Measurements from ENCODE around the gene ANAPC1. TPM values are rescaled to one million over a fixed set of nuclear protein-coding genes. Genes with fewer than 3 reads are reported as not detected.
A peak's percentile ranks its signal among the peaks of the same experiment; 100 is the strongest.
"Not testable (repeated sequence)": the region's sequence is repeated elsewhere in the genome, so short reads cannot be mapped to it uniquely, and the experiment has no call there.

The ANAPC1 gene
- total RNA-seq, 1 donor from 2014 or later: 120 TPM

- intact Hi-C loops (cut with micrococcal nuclease); H3K36me3 Mint-ChIP-seq (ENCODE audit: low read depth); H3K27me3 Mint-ChIP-seq (ENCODE audit: insufficient read depth); H3K4me1 Mint-ChIP-seq (ENCODE audit: low read depth); DNase-seq (ENCODE audit: low spot score); H3K9me3 Mint-ChIP-seq; H3K27ac Mint-ChIP-seq; H3K4me3 Mint-ChIP-seq: not testable (repeated sequence)
Observed at GRCh38 chr2:111768266-111769190, 115.5 kb downstream of the ANAPC1 start.

GRCh38 chr2:111767087-111767486 is 116.9 kb downstream of the ANAPC1 start:
- not testable (repeated sequence) for H3K9me3 Mint-ChIP-seq

GRCh38 chr2:111766295-111766694 is 117.7 kb downstream of the ANAPC1 start:
- H3K9me3 Mint-ChIP-seq; H3K4me1 Mint-ChIP-seq (ENCODE audit: low read depth); intact Hi-C loops (cut with micrococcal nuclease); H3K27me3 Mint-ChIP-seq (ENCODE audit: insufficient read depth); DNase-seq (ENCODE audit: low spot score); H3K27ac Mint-ChIP-seq; H3K4me3 Mint-ChIP-seq: not testable (repeated sequence)
- peaks cover 12% of the 10 kb centered on the region for H3K36me3 Mint-ChIP-seq (ENCODE audit: low read depth)

More at GRCh38 chr2:111767087-111767486, 116.9 kb downstream of the ANAPC1 start:
- intact Hi-C loops (cut with micrococcal nuclease); H3K4me1 Mint-ChIP-seq (ENCODE audit: low read depth); DNase-seq (ENCODE audit: low spot score); H3K4me3 Mint-ChIP-seq; H3K36me3 Mint-ChIP-seq (ENCODE audit: low read depth); H3K27me3 Mint-ChIP-seq (ENCODE audit: insufficient read depth); H3K27ac Mint-ChIP-seq: not testable (repeated sequence)

GRCh38 chr2:111764151-111764550 is 119.8 kb downstream of the ANAPC1 start:
- H3K27ac Mint-ChIP-seq; H3K4me1 Mint-ChIP-seq (ENCODE audit: low read depth); H3K36me3 Mint-ChIP-seq (ENCODE audit: low read depth); DNase-seq (ENCODE audit: low spot score); H3K4me3 Mint-ChIP-seq; intact Hi-C loops (cut with micrococcal nuclease); H3K9me3 Mint-ChIP-seq; H3K27me3 Mint-ChIP-seq (ENCODE audit: insufficient read depth): not testable (repeated sequence)

GRCh38 chr2:111760697-111761284 is 123.2 kb downstream of the ANAPC1 start:
- not testable (repeated sequence) for H3K36me3 Mint-ChIP-seq (ENCODE audit: low read depth); DNase-seq (ENCODE audit: low spot score); H3K9me3 Mint-ChIP-seq

GRCh38 chr2:111752533-111752932 is 131.5 kb downstream of the ANAPC1 start:
- H3K4me3 Mint-ChIP-seq; H3K4me1 Mint-ChIP-seq (ENCODE audit: low read depth); DNase-seq (ENCODE audit: low spot score); H3K36me3 Mint-ChIP-seq (ENCODE audit: low read depth); H3K27ac Mint-ChIP-seq; intact Hi-C loops (cut with micrococcal nuclease); H3K27me3 Mint-ChIP-seq (ENCODE audit: insufficient read depth); H3K9me3 Mint-ChIP-seq: not testable (repeated sequence)

More at GRCh38 chr2:111760697-111761284, 123.2 kb downstream of the ANAPC1 start:
- H3K27ac Mint-ChIP-seq; H3K4me3 Mint-ChIP-seq; H3K4me1 Mint-ChIP-seq (ENCODE audit: low read depth); H3K27me3 Mint-ChIP-seq (ENCODE audit: insufficient read depth); intact Hi-C loops (cut with micrococcal nuclease): not testable (repeated sequence)

GRCh38 chr2:111750641-111751040 is 133.4 kb downstream of the ANAPC1 start:
- H3K9me3 Mint-ChIP-seq; H3K4me3 Mint-ChIP-seq; DNase-seq (ENCODE audit: low spot score); intact Hi-C loops (cut with micrococcal nuclease); H3K4me1 Mint-ChIP-seq (ENCODE audit: low read depth); H3K27ac Mint-ChIP-seq; H3K27me3 Mint-ChIP-seq (ENCODE audit: insufficient read depth); H3K36me3 Mint-ChIP-seq (ENCODE audit: low read depth): not testable (repeated sequence)

- DNase-seq (ENCODE audit: low spot score); H3K27ac Mint-ChIP-seq; H3K4me3 Mint-ChIP-seq; H3K27me3 Mint-ChIP-seq (ENCODE audit: insufficient read depth); H3K9me3 Mint-ChIP-seq; H3K36me3 Mint-ChIP-seq (ENCODE audit: low read depth); H3K4me1 Mint-ChIP-seq (ENCODE audit: low read depth); intact Hi-C loops (cut with micrococcal nuclease): not testable (repeated sequence)
Observed at GRCh38 chr2:111748429-111748828, 135.6 kb downstream of the ANAPC1 start.

GRCh38 chr2:111747410-111748115 is 136.4 kb downstream of the ANAPC1 start:
- not testable (repeated sequence) for H3K9me3 Mint-ChIP-seq
- peak; percentile 76 for DNase-seq (ENCODE audit: low spot score)

GRCh38 chr2:111744751-111745150 is 139.2 kb downstream of the ANAPC1 start:
- DNase-seq (ENCODE audit: low spot score); H3K4me1 Mint-ChIP-seq (ENCODE audit: low read depth); H3K36me3 Mint-ChIP-seq (ENCODE audit: low read depth); H3K4me3 Mint-ChIP-seq; H3K27me3 Mint-ChIP-seq (ENCODE audit: insufficient read depth); intact Hi-C loops (cut with micrococcal nuclease); H3K9me3 Mint-ChIP-seq; H3K27ac Mint-ChIP-seq: not testable (repeated sequence)

More at GRCh38 chr2:111747410-111748115, 136.4 kb downstream of the ANAPC1 start:
- intact Hi-C loops (cut with micrococcal nuclease); H3K4me3 Mint-ChIP-seq; H3K27me3 Mint-ChIP-seq (ENCODE audit: insufficient read depth); H3K4me1 Mint-ChIP-seq (ENCODE audit: low read depth); H3K27ac Mint-ChIP-seq; H3K36me3 Mint-ChIP-seq (ENCODE audit: low read depth): not testable (repeated sequence)

GRCh38 chr2:111741517-111741916 is 142.5 kb downstream of the ANAPC1 start:
- peaks cover 11% of the 10 kb centered on the region for H3K27me3 Mint-ChIP-seq (ENCODE audit: insufficient read depth)
- H3K4me1 Mint-ChIP-seq (ENCODE audit: low read depth); intact Hi-C loops (cut with micrococcal nuclease); H3K36me3 Mint-ChIP-seq (ENCODE audit: low read depth); H3K9me3 Mint-ChIP-seq; H3K4me3 Mint-ChIP-seq; DNase-seq (ENCODE audit: low spot score); H3K27ac Mint-ChIP-seq: not testable (repeated sequence)

GRCh38 chr2:111735838-111736721 is 147.9 kb downstream of the ANAPC1 start:
- H3K4me1 Mint-ChIP-seq (ENCODE audit: low read depth): peaks cover 14% of the 10 kb centered on the region
- H3K36me3 Mint-ChIP-seq (ENCODE audit: low read depth); DNase-seq (ENCODE audit: low spot score); H3K27me3 Mint-ChIP-seq (ENCODE audit: insufficient read depth); H3K27ac Mint-ChIP-seq; H3K4me3 Mint-ChIP-seq; intact Hi-C loops (cut with micrococcal nuclease); H3K9me3 Mint-ChIP-seq: not testable (repeated sequence)
